COLO829 (cell line): ENCODE results near the gene GOLM1.

Source experiments
- DNase-seq: peaks from one replicate; pipeline ENCODE4 v3.0.0; 2012; ENCODE audit warnings: low spot score

The GOLM1 gene

DNA sequence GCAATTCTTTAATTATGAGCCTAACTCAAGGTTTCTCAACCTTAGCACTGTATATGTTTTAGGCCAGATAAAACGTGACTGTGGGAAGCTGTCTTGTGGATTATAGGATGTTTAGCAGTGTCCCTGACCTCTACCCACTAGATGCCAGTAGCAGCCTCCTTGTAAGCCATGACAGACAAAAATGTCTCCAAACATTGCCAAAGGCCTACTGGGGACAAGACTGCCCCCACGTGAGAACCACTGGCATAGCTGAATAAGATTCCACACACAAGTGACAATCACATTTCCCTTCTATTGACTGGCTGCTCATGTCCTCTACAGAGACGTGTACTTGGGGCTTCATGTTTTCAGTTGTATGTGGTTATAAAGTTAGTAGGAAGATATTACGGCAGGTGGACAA, 55.4 kb downstream of the GOLM1 start:
- DNase-seq: no peak

DNA sequence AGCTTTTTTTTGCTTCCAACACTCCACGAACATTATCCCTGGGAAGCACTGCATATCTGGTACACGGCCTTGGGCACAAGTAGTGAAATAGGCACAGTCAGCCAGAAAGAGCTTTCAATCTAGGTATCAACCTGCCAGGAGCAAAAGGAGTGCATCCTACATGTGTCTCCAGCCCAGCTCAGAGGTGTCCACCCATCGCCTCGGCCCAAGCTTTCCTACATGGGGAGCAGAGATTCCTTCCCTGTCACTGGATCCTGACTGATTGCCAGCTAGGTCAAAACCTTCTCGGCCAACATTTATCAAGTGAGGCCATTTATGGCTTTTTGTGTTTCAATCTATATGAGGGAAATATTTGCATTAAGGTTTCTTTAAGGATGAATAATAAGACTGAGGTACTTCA, 55.8 kb downstream of the GOLM1 start:
- DNase-seq: no peak

DNA sequence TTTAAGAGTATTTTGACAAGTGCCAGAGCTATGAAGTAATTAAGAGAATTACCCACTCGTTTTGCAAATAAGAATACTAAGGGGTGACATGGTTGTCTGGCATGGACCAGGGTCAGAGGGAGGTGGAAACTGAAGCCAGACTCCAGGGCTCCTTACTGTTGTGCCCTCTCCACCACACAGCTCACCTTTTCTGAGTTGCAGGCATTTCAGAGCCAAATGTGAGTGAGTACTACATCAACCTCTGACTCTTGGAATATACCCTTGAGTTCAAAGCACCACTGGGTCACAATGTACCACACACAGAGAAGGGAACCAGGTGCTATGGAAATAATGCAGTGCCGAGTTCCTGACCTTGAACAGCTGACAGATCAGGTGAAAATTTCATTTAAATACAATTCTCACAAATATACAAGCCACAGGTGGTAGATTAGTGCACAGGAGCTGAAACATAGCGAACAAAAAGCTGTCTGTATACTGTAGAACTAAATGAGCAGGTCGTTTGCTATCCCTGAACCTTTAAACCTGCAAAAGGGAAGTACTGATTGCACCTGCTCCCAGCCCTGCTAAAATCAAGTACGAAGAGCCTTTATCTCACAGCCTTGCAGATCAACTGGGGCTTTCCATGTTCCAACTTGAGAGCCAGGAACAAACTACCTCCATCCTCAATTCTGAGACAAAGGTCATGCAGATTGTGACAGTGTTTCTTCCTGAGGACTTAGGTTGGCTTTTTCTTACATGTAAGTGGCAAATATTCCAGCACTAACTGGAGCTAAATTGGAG, 57.0 kb downstream of the GOLM1 start:
- DNase-seq: no peak

DNA sequence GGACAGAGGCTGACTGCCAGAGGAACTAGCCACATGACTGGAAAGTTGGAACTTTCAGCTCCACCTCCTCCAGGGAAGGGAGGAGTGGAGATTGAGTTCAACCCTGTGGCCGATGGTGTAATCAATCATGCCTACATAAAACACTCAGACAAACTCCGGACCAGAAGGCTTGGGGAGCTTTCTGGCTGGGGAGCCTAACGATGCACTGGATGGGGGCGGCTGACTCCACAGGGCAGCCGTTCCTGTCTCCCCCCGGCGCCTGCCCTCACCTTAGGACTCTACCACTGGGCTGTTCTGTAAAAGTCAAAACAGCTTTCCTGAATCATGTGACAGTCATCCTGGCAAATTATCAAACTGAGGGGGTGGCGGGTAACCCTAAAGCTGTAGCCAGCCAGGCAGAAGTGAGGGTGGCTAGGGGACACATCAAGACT, 58.0 kb downstream of the GOLM1 start:
- no peak for DNase-seq

DNA sequence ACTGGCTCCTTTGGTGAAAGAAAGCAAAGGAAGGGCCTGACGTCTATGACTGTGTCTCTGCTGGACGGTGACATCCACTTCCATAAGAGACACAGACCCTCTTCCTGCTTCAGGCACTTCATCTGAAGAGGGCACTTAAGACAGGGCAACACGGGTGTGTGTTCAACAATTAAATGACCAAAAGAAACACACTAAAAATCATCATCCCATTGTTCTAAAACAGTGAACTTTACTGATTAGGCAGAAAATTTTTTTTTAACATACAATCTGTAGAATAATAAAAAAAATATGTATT, 58.5 kb downstream of the GOLM1 start:
- no peak for DNase-seq

DNA sequence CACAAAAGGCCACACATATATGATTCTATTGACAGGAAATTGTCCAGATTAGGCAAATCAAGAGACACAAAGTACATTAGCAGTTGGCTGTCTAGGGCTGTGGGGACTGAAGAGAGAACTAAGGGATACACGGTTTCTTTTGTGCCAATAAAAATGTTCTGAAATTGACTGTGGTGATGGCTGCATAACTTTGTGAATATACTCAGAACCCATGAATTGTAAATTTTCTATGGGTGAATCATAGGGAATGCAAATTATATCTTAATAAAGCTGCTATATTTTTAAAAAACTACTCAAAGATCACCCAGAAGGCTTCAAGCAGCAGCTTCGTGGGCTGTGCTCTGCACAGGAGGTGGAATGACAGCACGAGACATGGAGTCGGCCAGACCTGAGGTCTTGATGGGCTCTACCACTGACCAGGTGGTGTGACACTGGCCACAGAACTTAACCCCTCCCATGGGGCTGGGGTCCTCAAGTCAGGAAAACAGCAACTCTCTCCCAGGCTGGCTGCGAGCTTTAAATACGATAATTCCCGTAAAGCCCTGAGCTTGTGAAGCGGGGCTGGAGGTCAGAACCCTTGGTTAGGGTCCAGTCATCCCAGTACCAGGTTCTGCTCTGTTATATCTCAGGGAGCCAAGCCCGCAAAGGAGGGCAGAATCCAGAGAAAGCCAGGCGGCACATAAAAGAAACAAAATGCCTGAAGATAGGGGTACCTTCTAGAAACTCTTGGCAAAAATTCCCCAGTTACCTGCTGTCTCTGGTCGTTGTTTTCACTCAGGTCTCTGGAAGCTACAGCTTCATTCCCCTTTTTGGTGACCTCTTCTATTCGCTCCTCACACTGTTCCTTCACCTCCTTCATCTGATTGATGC, 59.1 kb downstream of the GOLM1 start:
- no peak for DNase-seq

DNA sequence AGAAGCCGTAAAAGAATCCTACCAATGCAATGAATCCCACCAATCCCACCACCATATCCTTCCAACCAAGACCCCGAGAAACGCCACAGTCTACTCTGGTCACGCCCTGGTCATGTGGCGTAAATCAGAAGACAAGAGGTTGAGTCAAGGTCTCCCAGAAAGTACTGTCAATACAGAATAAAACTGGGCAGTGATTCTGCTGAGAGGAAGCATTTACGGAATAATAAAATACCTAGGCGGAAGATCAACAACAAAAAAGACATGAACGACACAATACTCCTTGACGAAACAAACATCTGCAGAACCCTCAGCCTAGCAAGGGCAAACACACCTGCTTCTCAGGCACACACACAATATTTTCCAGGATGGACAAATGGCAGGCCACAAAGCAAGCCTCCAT, 62.8 kb downstream of the GOLM1 start:
- no peak for DNase-seq

DNA sequence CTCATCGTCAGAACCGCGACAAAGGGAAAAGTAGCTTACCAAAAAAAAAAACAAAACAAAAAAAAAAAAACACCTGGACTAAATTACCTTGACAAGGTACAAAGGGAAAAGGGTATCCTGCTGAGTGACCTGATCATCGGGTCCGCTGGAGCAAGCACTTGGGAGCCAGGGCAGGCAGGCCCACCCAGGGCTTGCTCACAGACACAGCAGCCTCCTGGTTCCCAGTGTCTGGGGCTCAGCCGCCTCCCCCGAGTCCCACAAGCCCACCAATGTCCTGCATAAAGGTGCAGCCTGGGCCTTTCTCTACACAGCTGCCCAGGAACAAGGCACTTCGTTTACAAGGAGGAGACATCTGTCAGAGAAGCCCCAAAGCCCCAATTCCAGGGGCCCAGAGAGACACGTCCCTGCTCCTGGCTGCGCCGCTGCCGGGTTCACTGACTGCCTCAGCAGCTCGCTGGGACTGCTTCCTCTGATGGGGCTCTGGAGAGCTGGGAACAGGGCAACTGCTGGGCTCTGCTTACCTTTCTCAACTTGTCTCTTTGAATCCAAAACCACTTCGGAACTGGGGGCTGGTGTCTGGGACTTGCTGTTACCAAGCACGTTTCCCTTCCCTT, 63.4 kb downstream of the GOLM1 start:
- no peak for DNase-seq

DNA sequence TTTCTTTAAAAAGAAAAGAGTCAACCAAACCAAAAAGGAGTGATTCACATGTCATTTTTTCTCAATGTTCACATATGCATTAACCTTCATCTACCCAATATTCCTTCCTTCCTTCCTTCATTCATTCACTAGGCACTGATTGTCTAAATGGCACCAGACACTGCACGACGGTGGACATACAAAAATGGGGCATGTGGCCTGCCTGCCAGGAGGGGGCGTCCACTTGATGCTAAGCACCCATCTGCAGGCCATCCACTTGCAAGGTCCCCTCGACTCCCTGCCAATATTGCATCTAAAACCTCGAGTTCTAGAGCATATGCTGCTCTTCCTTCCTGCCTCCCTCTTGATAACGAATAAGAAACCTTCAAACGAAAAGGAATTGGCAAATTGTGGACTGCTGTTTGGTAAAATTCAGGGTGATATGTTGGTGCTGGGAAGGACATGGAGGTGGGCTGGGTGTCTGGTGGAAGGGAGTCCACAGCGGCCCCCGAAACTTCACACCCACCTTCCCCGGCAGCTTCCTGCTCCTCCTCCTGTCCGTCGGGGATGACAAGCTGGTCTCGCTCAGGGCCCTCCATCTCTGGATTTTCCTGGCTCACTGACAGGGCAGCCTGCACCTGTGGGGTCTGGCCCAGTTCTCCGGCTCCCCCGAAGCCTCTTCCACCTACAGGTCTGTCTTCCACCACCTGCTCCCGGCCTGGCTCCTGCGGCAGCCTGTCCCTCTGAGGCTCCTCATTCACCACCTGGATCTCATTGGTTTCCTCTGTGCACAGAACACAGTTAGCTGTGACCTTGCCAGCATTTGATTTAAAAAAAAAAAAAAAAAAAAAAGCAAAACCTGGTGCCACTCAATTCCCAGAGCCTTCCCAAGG, 64.3 kb downstream of the GOLM1 start:
- DNase-seq: peak; percentile 65

DNA sequence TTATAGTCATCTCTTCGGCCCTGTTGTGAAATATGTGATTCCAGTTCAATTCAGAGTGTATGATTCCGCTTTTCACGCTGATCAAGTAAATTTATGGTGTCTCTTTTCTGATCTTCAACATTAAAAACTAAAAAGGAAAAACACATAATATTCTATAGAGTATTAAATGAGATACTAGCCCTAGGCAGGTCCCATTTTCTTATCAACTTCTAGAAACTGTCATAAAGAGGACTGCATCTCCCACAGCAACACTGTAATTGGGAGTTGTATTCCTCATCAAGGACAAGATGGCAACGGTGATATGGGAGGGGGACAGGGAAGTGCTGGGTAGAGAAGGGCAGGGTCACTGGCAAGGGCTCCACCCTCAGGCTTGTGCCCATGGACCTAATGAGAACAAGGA, 71.6 kb downstream of the GOLM1 start:
- no peak for DNase-seq

DNA sequence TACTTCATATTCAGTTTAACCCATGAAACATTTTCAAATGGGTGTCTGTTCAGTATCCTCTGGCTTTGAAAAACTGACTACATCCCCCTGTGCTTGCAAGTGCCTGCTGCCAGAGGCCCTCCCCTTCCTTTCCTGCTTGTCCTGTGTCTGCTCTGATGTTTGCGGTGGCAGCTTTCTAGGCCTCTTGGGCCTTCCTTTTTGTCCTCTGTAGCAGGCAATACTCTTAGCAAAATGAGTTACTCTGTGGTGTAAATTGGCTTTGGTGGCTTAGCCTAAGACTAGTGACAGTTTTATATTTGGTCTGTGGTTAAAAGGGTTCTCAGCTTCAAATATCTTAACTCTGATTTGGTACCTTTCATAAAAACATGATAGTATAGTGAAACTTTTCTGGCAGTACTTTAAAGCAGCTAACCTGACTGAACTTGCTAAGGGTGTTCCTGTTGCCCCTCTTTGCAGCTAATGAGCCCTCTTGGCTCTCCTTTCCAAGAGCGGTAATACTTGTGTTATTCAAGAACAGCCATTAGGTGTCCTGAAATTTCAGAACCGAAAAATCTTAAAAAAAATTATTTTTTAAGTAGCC, 76.6 kb downstream of the GOLM1 start:
- DNase-seq: no peak

DNA sequence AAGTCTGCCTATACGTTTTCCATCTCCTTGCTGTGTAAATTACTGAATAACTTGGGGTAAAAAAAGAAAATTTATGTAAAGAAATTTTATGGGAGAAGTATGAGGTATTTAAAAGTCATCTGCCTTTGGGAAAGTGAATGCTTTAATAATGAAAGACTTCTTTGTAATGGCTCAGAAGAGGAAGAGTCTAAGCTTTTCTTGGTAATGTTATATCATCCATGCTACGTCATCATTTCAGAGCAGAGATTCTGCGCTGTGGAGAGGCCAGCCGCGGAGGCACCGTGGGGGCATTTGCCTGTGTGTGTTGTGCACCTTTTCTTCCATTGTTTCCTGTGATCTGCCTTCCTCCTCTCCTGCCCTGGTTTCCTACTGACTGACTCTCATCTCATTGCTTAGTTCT, 78.2 kb downstream of the GOLM1 start:
- peak; percentile 85 for DNase-seq

DNA sequence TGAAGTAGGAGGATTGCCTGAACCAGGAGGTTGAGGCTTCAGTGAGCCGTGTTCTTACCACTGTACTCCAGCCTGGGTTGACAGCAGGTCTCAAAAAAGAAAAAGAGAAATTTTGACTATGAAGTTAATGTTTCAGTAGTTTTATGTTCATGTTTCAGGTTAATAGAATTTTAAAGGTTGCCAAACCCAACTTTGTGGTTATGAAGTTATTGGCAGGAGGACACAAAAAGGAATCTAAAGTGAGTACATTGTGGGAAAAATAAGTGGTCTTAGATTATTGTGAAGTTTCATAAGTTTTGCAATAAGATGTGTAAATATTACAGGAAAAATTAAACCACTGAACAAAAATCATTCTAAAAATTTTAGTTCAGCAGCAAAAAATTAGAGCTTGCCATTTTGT, 78.6 kb downstream of the GOLM1 start:
- no peak for DNase-seq

DNA sequence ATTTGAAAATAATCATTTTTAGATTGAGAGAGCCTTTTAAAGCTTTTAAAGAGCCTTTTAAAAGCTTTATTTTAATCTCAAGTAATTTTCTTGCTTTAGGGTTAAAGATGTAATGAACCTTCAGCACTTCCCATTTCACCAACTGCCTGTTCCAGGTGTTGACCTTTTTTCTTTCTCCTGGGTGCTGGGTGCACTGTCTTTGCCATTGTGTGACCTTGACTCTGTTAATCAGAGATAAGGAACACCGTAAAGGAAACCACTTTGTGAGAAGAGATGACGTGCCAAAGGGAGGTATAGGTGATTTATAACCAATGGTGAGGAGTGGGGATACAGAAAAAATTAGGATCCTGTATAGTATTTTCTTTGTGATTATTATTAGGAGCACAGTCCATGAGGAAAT, 90.2 kb downstream of the GOLM1 start:
- DNase-seq: no peak

DNA sequence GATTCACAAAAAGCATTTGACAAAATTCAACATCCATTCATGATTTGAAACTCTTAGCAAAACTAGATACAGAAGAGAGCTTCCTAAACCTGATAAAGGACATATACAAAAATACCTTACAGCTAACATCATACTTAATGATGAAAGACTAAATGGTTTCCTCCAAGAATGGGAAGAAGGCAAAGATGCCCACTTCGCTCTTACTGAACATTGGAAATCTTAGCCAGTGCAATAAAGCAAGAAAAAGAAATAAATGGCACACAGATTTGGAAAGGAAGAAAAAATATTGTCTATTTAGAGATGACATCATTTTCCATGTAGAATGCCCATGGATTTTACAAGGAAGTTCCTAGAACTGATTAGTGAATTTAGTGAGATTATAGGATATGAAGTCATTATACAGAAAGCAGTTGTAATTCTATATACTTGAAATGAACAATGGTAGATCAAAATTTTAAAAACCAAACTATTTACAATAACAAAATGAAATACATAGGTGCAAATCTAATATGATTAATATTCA, 94.0 kb downstream of the GOLM1 start:
- DNase-seq: no peak

DNA sequence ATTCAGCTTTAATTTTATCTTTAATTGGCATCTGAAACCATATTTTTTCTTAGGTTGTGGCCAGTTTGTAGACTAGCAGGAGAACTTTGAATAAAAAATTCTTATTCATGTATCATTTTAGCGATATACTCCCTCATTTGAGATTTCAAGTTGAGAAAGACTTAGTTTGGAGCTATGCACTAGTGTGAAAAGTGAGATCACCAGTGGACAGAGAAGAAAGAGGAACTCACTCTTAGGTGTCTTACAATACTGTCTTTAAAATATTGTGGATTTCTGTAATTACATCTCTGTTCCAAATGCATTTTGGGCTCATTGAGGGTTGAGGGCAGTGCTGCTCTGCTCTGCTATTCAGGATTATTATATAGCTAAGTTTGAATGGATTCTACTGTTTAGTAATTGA, 103.8 kb downstream of the GOLM1 start:
- no peak for DNase-seq

DNA sequence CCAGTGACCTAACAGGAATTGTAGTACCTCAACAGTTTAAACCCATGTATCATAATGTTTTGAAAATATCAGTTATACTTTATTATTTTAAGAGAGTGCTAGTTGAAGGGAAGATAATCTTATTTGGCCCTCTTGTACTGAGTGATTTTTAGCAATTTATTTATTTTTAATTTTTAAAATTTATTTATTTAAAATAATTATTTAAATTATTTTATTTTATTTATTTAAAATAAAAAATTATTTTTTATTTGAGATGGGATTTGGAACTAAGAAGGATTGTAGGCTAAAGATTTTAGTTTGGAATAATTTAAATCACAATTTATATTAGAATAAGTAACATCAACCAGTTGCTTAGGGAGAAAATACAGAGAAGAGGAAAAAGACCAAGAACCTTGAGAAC, 104.3 kb downstream of the GOLM1 start:
- DNase-seq: no peak

DNA sequence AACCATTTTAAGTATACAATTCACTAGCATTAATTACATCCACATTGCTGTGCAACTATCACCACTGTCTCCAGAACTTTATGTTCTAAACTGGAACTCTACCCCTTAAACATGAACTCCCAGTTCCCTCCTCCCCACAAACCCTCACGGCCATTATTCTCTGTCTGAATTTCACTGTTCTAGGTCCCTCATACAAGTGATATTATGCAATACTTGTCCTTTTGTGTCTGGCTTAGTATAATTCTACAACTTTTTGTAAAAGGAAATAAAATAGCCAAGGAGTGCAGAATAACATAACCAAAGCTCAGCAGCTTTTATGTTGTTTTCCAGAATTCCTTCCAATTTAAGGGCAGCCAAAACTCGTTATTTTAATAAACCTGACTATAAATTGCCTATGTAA, 105.2 kb downstream of the GOLM1 start:
- DNase-seq: no peak

DNA sequence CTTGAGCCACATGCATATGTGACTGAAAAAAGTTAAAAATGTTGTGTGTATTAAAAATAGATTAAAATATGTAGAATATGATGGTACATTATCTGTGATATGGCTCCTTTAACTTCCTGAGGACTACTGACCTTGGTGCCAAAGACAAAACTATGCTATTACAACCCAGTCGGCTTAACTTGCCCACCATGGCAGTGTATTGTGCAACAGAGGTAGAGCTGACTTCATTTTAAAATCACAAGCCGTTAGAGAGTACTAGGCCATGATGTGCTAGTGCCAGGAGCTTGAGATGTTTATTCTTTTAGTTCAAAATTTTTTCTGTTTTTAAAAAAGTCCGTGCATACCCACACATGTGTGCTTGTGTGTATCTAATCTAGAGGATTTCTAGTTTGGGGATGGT, 112.1 kb downstream of the GOLM1 start:
- no peak for DNase-seq

DNA sequence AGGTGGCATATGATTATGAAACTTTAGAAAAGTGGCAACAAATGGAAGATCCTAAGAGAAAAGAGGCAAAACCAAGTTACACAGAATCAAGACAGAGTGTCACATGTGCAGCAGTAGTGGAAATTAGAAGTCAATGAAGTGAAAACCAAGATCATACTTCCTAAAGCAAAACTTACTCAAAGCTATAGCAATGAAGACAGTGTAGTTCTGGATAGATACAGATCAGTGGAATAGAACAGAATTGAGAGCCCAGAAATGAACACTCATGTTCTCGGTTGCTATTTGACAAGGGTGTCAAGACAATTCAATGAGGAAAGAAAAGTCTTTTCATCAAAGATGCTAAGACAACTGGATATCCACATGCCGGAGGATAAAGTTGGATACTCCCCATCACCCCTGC, 114.9 kb downstream of the GOLM1 start:
- DNase-seq: no peak

DNA sequence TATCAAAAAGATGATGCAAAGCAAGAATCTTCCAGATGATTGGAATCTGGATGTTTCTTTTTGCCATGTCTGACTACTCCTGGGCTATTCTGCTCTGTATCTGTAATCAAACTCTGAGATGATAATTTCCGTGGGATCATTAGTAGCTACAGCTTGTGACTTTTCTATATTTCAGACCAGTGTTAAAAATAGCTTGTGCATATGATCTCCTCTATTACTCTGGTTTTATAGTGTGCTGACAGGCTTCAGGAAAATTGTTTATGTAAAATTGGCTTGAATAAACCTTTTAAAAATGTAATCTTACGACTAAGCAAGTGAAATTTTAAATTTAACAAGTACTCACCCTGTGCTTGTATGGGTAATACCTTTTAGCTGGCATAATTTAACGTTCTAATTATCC, 118.0 kb downstream of the GOLM1 start:
- no peak for DNase-seq

DNA sequence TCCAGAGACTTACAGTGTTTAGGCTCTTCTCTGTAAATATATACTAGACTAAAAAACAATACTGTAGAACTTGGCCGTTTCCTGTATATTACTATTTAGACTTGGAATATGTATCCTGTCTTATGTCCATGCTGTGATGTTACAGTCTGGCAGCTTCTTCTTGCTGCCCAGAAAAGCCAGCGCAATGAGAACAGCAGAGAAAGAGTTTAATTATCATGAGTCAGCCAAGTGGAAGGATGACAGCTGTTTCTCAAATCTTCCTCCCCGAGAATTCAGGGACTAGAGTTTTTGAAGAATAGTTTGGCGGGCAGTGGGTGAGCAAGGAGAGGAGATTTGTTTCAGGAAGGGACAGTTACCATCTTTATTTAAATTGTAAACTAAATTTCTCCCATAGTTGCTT, 120.9 kb downstream of the GOLM1 start:
- no peak for DNase-seq
